GM12878 (cell line): Measurements from ENCODE around the gene TNFAIP2. TPM values are rescaled to one million over a fixed set of nuclear protein-coding genes. Genes with fewer than 3 reads are reported as not detected.

Experiments
- ATAC-seq: fragments of 200-7000 bp; cut with Tn5 transposase; 3 replicates; pipeline ENCODE4 v1.9.1; 2020; ENCODE audit warnings: mild to moderate bottlenecking, moderate library complexity
- BruUV-seq: library from RNA; stranded (reverse); fragments of 400-500 nt; replicated peaks from 2 replicates; lab custom pipeline; 2021; lab: Mats Ljungman, UMichigan
- CTCF ChIA-PET: fragments of 300-600 bp; sonication (Branson Sonifier 250); formaldehyde crosslinking; extraction: SDS; loops from one replicate; lab custom pipeline; 2021; ENCODE audit warnings: inconsistent platforms; lab: Yijun Ruan, JAX
- POLR2A ChIA-PET: fragments of 350-600 bp; formaldehyde crosslinking; extraction: SDS; loops from one replicate; lab custom pipeline; 2021; ENCODE audit warnings: inconsistent platforms; lab: Charles Lee
- RAD21 ChIA-PET: fragments of 300-600 bp; sonication (Branson Sonifier 250); formaldehyde crosslinking; loops from one replicate; lab custom pipeline; 2023; ENCODE audit warnings: antibody characterized with exemption; ENCODE audit not compliant: unreplicated experiment; lab: Charles Lee
- SMC1A ChIA-PET: fragments of 300-600 bp; sonication (Branson Sonifier 250); formaldehyde crosslinking; loops from one replicate; lab custom pipeline; 2023; ENCODE audit not compliant: unreplicated experiment, uncharacterized antibody; lab: Charles Lee
- DNase-seq: peaks from one replicate; pipeline ENCODE4 v3.0.0-alpha.2; 2011; ENCODE audit warnings: low read depth, low spot score
- FAIRE-seq: peaks from 3 replicates; lab custom pipeline; 2011; peaks lifted over from hg19 to GRCh38; lab: Jason Lieb, UNC
- H2AFZ ChIP-seq: 2 replicates; pipeline ENCODE4 v1.6.0; 2011; ENCODE audit warnings: low read depth, low read length, control low read depth; ENCODE audit not compliant: control insufficient read depth
- H3K27ac ChIP-seq: 2 replicates; pipeline ENCODE4 v1.5.1; 2011; ENCODE audit warnings: control low read depth; ENCODE audit not compliant: control insufficient read depth, insufficient read depth
- H3K27me3 ChIP-seq, 2 experiments: replicated peaks in 1 of 2; 2 replicates each; pipeline versions ENCODE4 v1.6.0 to v1.6.1; 2011; ENCODE audit warnings: low read length in 1 of 2; ENCODE audit not compliant: control insufficient read depth in 2 of 2, insufficient read depth in 2 of 2
- H3K36me3 ChIP-seq, 2 experiments: 2 replicates each; pipeline ENCODE4 v1.5.1; 2011; ENCODE audit warnings: low read length in 1 of 2; ENCODE audit not compliant: control insufficient read depth in 2 of 2, insufficient read depth in 2 of 2
- H3K4me1 ChIP-seq: 2 replicates; pipeline ENCODE4 v1.6.1; 2011; ENCODE audit warnings: mild to moderate bottlenecking, low read length, moderate library complexity, mixed read lengths; ENCODE audit not compliant: control insufficient read depth, insufficient read depth
- H3K4me2 ChIP-seq: 2 replicates; pipeline ENCODE4 v1.6.0; 2011; ENCODE audit warnings: control low read depth; ENCODE audit not compliant: control insufficient read depth, insufficient read depth
- H3K4me3 ChIP-seq: fragments of 200-600 bp; sonication (generic); 2 replicates; pipeline ENCODE4 v1.5.1; 2016
- H3K79me2 ChIP-seq: 2 replicates; pipeline ENCODE4 v1.6.0; 2011; ENCODE audit warnings: low read length; ENCODE audit not compliant: control insufficient read depth, insufficient read depth
- H3K9ac ChIP-seq: 2 replicates; pipeline ENCODE4 v1.8.0; 2011; ENCODE audit warnings: low read length, control low read depth, mixed read lengths; ENCODE audit not compliant: control insufficient read depth, insufficient read depth
- H3K9me3 ChIP-seq: replicated peaks from 3 replicates; pipeline ENCODE4 v1.5.1; 2011; ENCODE audit warnings: mild to moderate bottlenecking, low read length; ENCODE audit not compliant: control insufficient read depth, insufficient read depth
- H4K20me1 ChIP-seq: 2 replicates; pipeline ENCODE4 v1.6.0; 2011; ENCODE audit not compliant: control insufficient read depth, insufficient read depth
- DPF2 ChIP-seq: fragments of 450-650 bp; IDR thresholded peaks from 2 replicates; pipeline ENCODE4 v1.6.1; 2017; ENCODE audit warnings: mild to moderate bottlenecking
- E2F8 ChIP-seq: fragments of 450-650 bp; IDR thresholded peaks from 2 replicates; pipeline ENCODE4 v1.6.1; 2018; ENCODE audit warnings: mild to moderate bottlenecking, low read depth, moderate library complexity; ENCODE audit not compliant: partially characterized antibody
- EZH2 ChIP-seq: IDR thresholded peaks from 2 replicates; pipeline ENCODE4 v1.6.1; 2012; ENCODE audit warnings: low read depth, mild to moderate bottlenecking, control low read depth, inconsistent platforms, low read length, borderline replicate concordance; ENCODE audit not compliant: control insufficient read depth
- FOXK2 ChIP-seq: fragments of 450-650 bp; IDR thresholded peaks from 2 replicates; pipeline ENCODE4 v1.6.1; 2017; ENCODE audit warnings: mild to moderate bottlenecking, moderate library complexity
- KDM1A ChIP-seq: fragments of 200-600 bp; sonication (generic); IDR thresholded peaks from 2 replicates; pipeline ENCODE4 v1.6.1; 2016; ENCODE audit warnings: borderline replicate concordance
- SREBF2 ChIP-seq: IDR thresholded peaks from 2 replicates; pipeline ENCODE4 v1.6.1; 2012; ENCODE audit warnings: mild to moderate bottlenecking, low read length
- SUZ12 ChIP-seq: fragments of 200-600 bp; sonication (generic); IDR thresholded peaks from one replicate; pipeline ENCODE4 v1.6.1; 2018; ENCODE audit warnings: antibody characterized with exemption, mild to moderate bottlenecking; ENCODE audit not compliant: unreplicated experiment
- TCF7 ChIP-seq: IDR thresholded peaks from 2 replicates; pipeline ENCODE4 v1.6.1; 2014; ENCODE audit warnings: antibody characterized with exemption, borderline replicate concordance
- YBX1 ChIP-seq: fragments of 450-650 bp; IDR thresholded peaks from 2 replicates; pipeline ENCODE4 v1.6.1; 2016; ENCODE audit warnings: antibody characterized with exemption
- YY1 ChIP-seq: IDR thresholded peaks from 2 replicates; pipeline ENCODE4 v1.6.1; 2011; ENCODE audit warnings: low read depth, mild to moderate bottlenecking, low read length
- ZNF24 ChIP-seq: fragments of 450-650 bp; IDR thresholded peaks from 2 replicates; pipeline ENCODE4 v1.6.1; 2017; ENCODE audit warnings: antibody characterized with exemption, mild to moderate bottlenecking
- ZNF622 ChIP-seq: fragments of 450-650 bp; IDR thresholded peaks from 2 replicates; pipeline ENCODE4 v1.6.1; 2017; ENCODE audit warnings: mild to moderate bottlenecking, inconsistent platforms
- WGBS: methylation state at CpG from one replicate; pipeline ENCODE4 v1.1.6; 2016; ENCODE audit warnings: low lambda C conversion rate; ENCODE audit not compliant: insufficient replicate concordance, insufficient coverage; ENCODE audit errors: missing lambda C conversion rate; 5-methylcytosine and 5-hydroxymethylcytosine counted together
- in situ Hi-C: fragments of 300-500 bp; cut with MboI; formaldehyde crosslinking; loops from 9 replicates; pipeline ENCODE4 v1.14.3; 2018; ENCODE audit warnings: mixed read lengths
- intact Hi-C: fragments of 100-400 bp; cut with micrococcal nuclease; formaldehyde crosslinking; loops from one replicate; pipeline ENCODE4 v1.14.2; 2022; ENCODE audit not compliant: unreplicated experiment
- polyA plus RNA-seq, 11 experiments: library from polyadenylated mRNA; depleted of rRNA in 4 of 11; unstranded in 6 of 11; stranded (reverse) in 5 of 11; fragments of >200 nt; fragmentation: Nextera tagmentation in 4 of 11; fragmentation: Illumina TruSeq in 1 of 11; extraction: Ambion mirVana in 4 of 11; extraction: Trizol in 1 of 11; gene quantifications; 1 replicate in 1 of 11; 2 replicates in 10 of 11; pipeline versions ENCODE4 v1.2.1 to v1.2.3, GENCODE V29; 2011 to 2016; ENCODE audit warnings: inconsistent platforms in 2 of 11, missing spikeins in 2 of 11, low read depth in 1 of 11
- total RNA-seq, 4 experiments: library from RNA; depleted of rRNA in 3 of 4; stranded (reverse); fragments of >200 nt in 3 of 4; fragmentation: Illumina TruSeq in 1 of 4; extraction: Trizol in 1 of 4; gene quantifications; 2 replicates each; pipeline versions ENCODE4 v1.2.1 to v1.2.3, GENCODE V29; 2013 to 2021

TNFAIP2 gene
- total and polyA plus RNA-seq, 10 of the 15 experiments (the other 5 are each of a cell fraction or from before 2014, with no cell fraction given): 7.1 to 150 (median 74.5) TPM

GRCh38 chr14:103086771-103087342, 36.4 kb upstream of the TNFAIP2 start:
- CTCF ChIA-PET: interaction anchor here (1.0 to 2.8 kb wide), 3 partner anchors 8 to 393 kb away, joined by 3 to 12 read pairs (median 4); no protein-coding TSS in a partner anchor
- no peaks in the 10 kb centered on the region for H3K79me2 ChIP-seq
- peaks cover 0 to 2% of the 10 kb centered on the region in 2 experiments; a peak in 2 of 4 replicates for H3K27me3 ChIP-seq
- no peaks in the 10 kb centered on the region for H3K36me3 ChIP-seq
- POLR2A ChIA-PET: interaction anchor here (0.5 kb wide), 1 partner anchor 62 kb away, joined by 3 read pairs; no protein-coding TSS in a partner anchor
- peaks cover 8% of the 10 kb centered on the region for H3K4me1 ChIP-seq
- BruUV-seq: no TSS peak
- H4K20me1 ChIP-seq: no peaks in the 10 kb centered on the region
- FAIRE-seq (no peak), ATAC-seq (no peak), DNase-seq (no peak)
- no peak overlapping the region for H3K4me2 ChIP-seq
- H3K4me3 ChIP-seq: no peak overlapping the region
- intact Hi-C loops (no loop called here), in situ Hi-C loops (no loop called here)
- H3K9ac ChIP-seq: no peak overlapping the region
- RAD21 ChIA-PET: interaction anchor here (0.9 to 1.0 kb wide), 2 partner anchors 18 to 102 kb away, joined by 3 read pairs; no protein-coding TSS in a partner anchor
- H3K9me3 ChIP-seq: no peaks in the 10 kb centered on the region
- no peak overlapping the region for H3K27ac ChIP-seq
- TF ChIP-seq ZNF24 (no peak), KDM1A (no peak), YBX1 (no peak), DPF2 (no peak), YY1 (no peak), TCF7 (no peak), ZNF622 (no peak), EZH2 (no peak), SREBF2 (no peak), E2F8 (no peak), FOXK2 (no peak), SUZ12 (no peak)
- WGBS: 28% methylated on average over 8 of the region's 8 CpGs
- H2AFZ ChIP-seq: no peak overlapping the region
- SMC1A ChIA-PET: interaction anchor here (0.7 to 1.1 kb wide), 3 partner anchors 14 to 97 kb away, joined by 3 read pairs; no protein-coding TSS in a partner anchor
